ENCODE data around the gene ZNF883. TPM values are rescaled to one million over a fixed set of nuclear protein-coding genes. Genes with fewer than 3 reads are reported as not detected.

Gene ZNF883
- total RNA-seq, 1 experiment from 2014 or later: 1.7 TPM

DNA sequence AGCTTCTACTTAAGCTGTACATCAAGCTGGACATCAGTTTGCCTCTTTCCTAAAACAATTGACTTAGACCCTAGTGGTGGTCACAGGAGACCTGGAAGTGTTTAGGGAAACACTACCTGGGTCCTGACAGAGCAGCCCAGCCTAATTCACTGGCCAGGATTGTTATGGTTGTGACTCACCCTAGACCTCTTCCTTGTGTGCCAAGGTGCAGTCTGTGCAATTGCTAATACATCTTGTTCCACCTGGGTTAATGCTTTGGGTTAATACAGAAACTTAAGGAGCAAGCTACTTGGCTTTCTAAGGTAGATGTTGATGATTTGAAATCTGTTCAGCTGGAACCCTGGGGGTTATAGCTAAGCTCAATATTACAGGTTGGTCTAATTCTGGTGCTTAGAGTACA, 72.6 kb downstream of the ZNF883 start:
- TF ChIP-seq, protein P1, sequence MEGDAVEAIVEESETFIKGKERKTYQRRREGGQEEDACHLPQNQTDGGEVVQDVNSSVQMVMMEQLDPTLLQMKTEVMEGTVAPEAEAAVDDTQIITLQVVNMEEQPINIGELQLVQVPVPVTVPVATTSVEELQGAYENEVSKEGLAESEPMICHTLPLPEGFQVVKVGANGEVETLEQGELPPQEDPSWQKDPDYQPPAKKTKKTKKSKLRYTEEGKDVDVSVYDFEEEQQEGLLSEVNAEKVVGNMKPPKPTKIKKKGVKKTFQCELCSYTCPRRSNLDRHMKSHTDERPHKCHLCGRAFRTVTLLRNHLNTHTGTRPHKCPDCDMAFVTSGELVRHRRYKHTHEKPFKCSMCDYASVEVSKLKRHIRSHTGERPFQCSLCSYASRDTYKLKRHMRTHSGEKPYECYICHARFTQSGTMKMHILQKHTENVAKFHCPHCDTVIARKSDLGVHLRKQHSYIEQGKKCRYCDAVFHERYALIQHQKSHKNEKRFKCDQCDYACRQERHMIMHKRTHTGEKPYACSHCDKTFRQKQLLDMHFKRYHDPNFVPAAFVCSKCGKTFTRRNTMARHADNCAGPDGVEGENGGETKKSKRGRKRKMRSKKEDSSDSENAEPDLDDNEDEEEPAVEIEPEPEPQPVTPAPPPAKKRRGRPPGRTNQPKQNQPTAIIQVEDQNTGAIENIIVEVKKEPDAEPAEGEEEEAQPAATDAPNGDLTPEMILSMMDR (conservative IDR thresholded peaks at IDR 0.05): no peak
- no peak for TF ChIP-seq EZH2 (IDR thresholded peaks at IDR 0.05; ENCODE audit: low read depth)
- peak in 1 of 2 experiments; percentile 60 for DNase-seq
- H3K9me3 ChIP-seq (ENCODE audit: insufficient read depth, low read depth): no peaks in the 10 kb centered on the region
- H4K20me1 ChIP-seq (ENCODE audit: insufficient read depth): no peaks in the 10 kb centered on the region
- H2AFZ ChIP-seq: no peak overlapping the region
- no peaks in the 10 kb centered on the region for H3K79me2 ChIP-seq (ENCODE audit: low read depth)
- no peak overlapping the region for H3K4me2 ChIP-seq
- intact Hi-C loops (cut with micrococcal nuclease; ENCODE audit: unreplicated experiment): no loop called here
- CTCF ChIA-PET: interaction anchor here (0.6 kb wide), 1 partner anchor 34 kb away, joined by 3 read pairs; no protein-coding TSS in a partner anchor
- no peak overlapping the region for H3K4me3 ChIP-seq
- POLR2A ChIA-PET (ENCODE audit: unreplicated experiment): no interaction called here
- H3K27me3 ChIP-seq (ENCODE audit: insufficient read depth, low read depth): peaks cover 13% of the 10 kb centered on the region
- peaks cover 8% of the 10 kb centered on the region; the same call in 1 of the 2 replicates for H3K4me1 ChIP-seq (replicated peaks; ENCODE audit: insufficient read depth)
- no TSS peak for BruUV-seq (replicated peaks)
- H3K27ac ChIP-seq: no peak overlapping the region
- H3K36me3 ChIP-seq (ENCODE audit: low read depth): no peaks in the 10 kb centered on the region
- H3F3A ChIP-seq (ENCODE audit: insufficient read depth, low read depth): no peaks in the 10 kb centered on the region
- H3K9me2 ChIP-seq (ENCODE audit: insufficient read depth): no peaks in the 10 kb centered on the region

DNA sequence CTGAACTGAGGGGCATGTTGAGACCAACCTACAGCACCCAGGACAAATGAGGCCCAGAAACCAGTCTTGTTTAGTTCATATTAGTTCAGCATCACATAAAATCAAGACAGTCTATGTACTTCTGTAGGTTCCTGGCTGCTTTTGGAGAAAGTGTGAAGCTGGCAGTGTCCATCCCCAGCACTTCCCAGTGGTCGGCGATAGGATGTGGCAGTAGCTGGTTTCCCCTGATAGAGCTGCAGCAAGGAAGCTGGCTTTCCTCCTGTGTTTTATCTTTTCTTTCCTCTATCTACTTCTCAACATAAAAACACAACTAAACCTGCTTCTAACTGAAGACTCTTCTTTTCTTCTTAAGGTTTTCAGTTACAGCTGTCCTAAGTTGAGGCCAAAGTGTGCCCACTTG, 78.3 kb downstream of the ZNF883 start:
- H3K27ac ChIP-seq: no peak overlapping the region
- H2AFZ ChIP-seq: no peak overlapping the region
- intact Hi-C loops (cut with micrococcal nuclease; ENCODE audit: unreplicated experiment): no loop called here
- no peaks in the 10 kb centered on the region for H3K4me1 ChIP-seq (replicated peaks; ENCODE audit: insufficient read depth)
- POLR2A ChIA-PET (ENCODE audit: unreplicated experiment): no interaction called here
- DNase-seq: no peak
- no peak overlapping the region for H3K4me2 ChIP-seq
- peaks cover 34% of the 10 kb centered on the region for H3K27me3 ChIP-seq (ENCODE audit: insufficient read depth, low read depth)
- H3K4me3 ChIP-seq: no peak overlapping the region
- H3F3A ChIP-seq (ENCODE audit: insufficient read depth, low read depth): no peaks in the 10 kb centered on the region
- CTCF ChIA-PET: no interaction called here
- H3K36me3 ChIP-seq (ENCODE audit: low read depth): no peaks in the 10 kb centered on the region
- no peaks in the 10 kb centered on the region for H3K9me3 ChIP-seq (ENCODE audit: insufficient read depth, low read depth)
- BruUV-seq (replicated peaks): no TSS peak
- no peaks in the 10 kb centered on the region for H3K9me2 ChIP-seq (ENCODE audit: insufficient read depth)
- no peaks in the 10 kb centered on the region for H3K79me2 ChIP-seq (ENCODE audit: low read depth)
- TF ChIP-seq EZH2 (IDR thresholded peaks at IDR 0.05; ENCODE audit: low read depth): no peak
- TF ChIP-seq, protein P1 (conservative IDR thresholded peaks at IDR 0.05): no peak
- H4K20me1 ChIP-seq (ENCODE audit: insufficient read depth): no peaks in the 10 kb centered on the region

DNA sequence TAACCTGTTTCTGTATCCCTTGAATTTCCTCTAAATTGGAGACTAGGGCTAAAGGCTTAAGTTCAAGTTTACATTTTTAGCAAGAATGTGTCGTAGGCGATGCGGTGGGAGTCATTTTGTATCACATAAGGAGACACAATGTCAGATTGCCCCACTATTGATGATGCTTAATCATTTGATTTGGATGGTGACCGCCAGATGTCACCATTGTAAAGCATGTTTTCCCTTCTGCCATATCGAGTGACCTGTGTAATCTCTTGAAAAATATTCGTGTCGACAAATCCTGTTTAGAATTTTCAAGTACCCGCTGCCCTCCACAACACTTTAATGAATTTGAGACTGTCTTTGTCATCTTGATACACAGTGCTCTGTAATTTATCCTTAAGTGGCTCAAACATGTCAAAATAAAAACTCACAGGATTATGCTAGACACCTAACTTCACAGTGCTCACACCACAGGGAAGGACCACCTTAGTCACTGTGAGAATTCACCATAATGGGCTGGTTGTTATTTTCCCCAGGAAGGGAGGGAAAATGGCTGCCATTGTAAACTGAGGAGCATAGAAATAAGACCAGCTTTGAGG, 86.8 kb downstream of the ZNF883 start:
- intact Hi-C loops (cut with micrococcal nuclease; ENCODE audit: unreplicated experiment): loop anchor here (1.0 to 10.0 kb wide), 3 partner anchors 263 to 732 kb away; partner anchors contain the start of genes CDC26 and PRPF4
- H3K9me2 ChIP-seq (ENCODE audit: insufficient read depth): no peaks in the 10 kb centered on the region
- H3K4me2 ChIP-seq: 0 out of 2 replicates have a peak overlapping the region, but pooled peaks have one; percentile 5
- no peaks in the 10 kb centered on the region for H3K9me3 ChIP-seq (ENCODE audit: insufficient read depth, low read depth)
- H2AFZ ChIP-seq: no peak overlapping the region
- H3K4me1 ChIP-seq (replicated peaks; ENCODE audit: insufficient read depth): 0 out of 2 replicates have a peak, but pooled peaks cover 4% of the 10 kb centered on the region
- H4K20me1 ChIP-seq (ENCODE audit: insufficient read depth): no peaks in the 10 kb centered on the region
- no peak for TF ChIP-seq EZH2 (IDR thresholded peaks at IDR 0.05; ENCODE audit: low read depth)
- TF ChIP-seq, protein P1 (conservative IDR thresholded peaks at IDR 0.05): peak; percentile 68
- BruUV-seq (replicated peaks): no TSS peak
- peak; percentile 37 to 38 for DNase-seq
- POLR2A ChIA-PET (ENCODE audit: unreplicated experiment): no interaction called here
- H3F3A ChIP-seq (ENCODE audit: insufficient read depth, low read depth): no peaks in the 10 kb centered on the region
- H3K27me3 ChIP-seq (ENCODE audit: insufficient read depth, low read depth): no peaks in the 10 kb centered on the region
- H3K4me3 ChIP-seq: no peak overlapping the region
- CTCF ChIA-PET: interaction anchor here (0.6 to 0.8 kb wide), 2 partner anchors 187 to 669 kb away, joined by 3 to 16 read pairs; no protein-coding TSS in a partner anchor
- H3K79me2 ChIP-seq (ENCODE audit: low read depth): no peaks in the 10 kb centered on the region
- H3K36me3 ChIP-seq (ENCODE audit: low read depth): no peaks in the 10 kb centered on the region
- H3K27ac ChIP-seq: no peak overlapping the region

Data from PC-9 (cell line).